Putamen (tissue), 1 donor: ENCODE measurements around the gene DOK7.

ENCODE experiments used
- DNase-seq: peaks from one replicate; pipeline ENCODE4 v3.0.0-alpha.2; 2016; ENCODE audit warnings: low spot score

Gene DOK7

GRCh38 chr4:3462790-3463415, at the start of gene DOK7:
DOK7 (plus strand) TSS chr4:3463306; CDS start chr4:3463376, 70 bp downstream.
- no peak for DNase-seq

GRCh38 chr4:3413675-3414420, 49.3 kb upstream of the DOK7 start:
- DNase-seq, result no peak

- no peak for DNase-seq
Measured at GRCh38 chr4:3414421-3415279, 48.5 kb upstream of the DOK7 start.

GRCh38 chr4:3415471-3416141, 47.5 kb upstream of the DOK7 start:
- DNase-seq, result no peak

- DNase-seq, result no peak
Measured at GRCh38 chr4:3416270-3416669, 46.8 kb upstream of the DOK7 start.

- no peak for DNase-seq
Measured at GRCh38 chr4:3416821-3417221, 46.3 kb upstream of the DOK7 start.

- no peak for DNase-seq
Measured at GRCh38 chr4:3417448-3417847, 45.7 kb upstream of the DOK7 start.

- no peak for DNase-seq
Measured at GRCh38 chr4:3418029-3418762, 44.9 kb upstream of the DOK7 start.

- DNase-seq, result no peak
Measured at GRCh38 chr4:3419836-3420605, 43.1 kb upstream of the DOK7 start.

- no peak for DNase-seq
Measured at GRCh38 chr4:3420606-3420955, 42.5 kb upstream of the DOK7 start.

- no peak for DNase-seq
Measured at GRCh38 chr4:3420956-3421355, 42.1 kb upstream of the DOK7 start.

- no peak for DNase-seq
Measured at GRCh38 chr4:3421470-3421869, 41.6 kb upstream of the DOK7 start.

GRCh38 chr4:3422241-3422801, 40.8 kb upstream of the DOK7 start:
- no peak for DNase-seq

GRCh38 chr4:3422808-3423297, 40.3 kb upstream of the DOK7 start:
- no peak for DNase-seq

- no peak for DNase-seq
Measured at GRCh38 chr4:3423406-3423805, 39.7 kb upstream of the DOK7 start.

- DNase-seq, result no peak
Measured at GRCh38 chr4:3423952-3424351, 39.2 kb upstream of the DOK7 start.

GRCh38 chr4:3424522-3425095, 38.5 kb upstream of the DOK7 start:
- no peak for DNase-seq

GRCh38 chr4:3426465-3427133, 36.5 kb upstream of the DOK7 start:
- no peak for DNase-seq

GRCh38 chr4:3427134-3427476, 36.0 kb upstream of the DOK7 start:
- DNase-seq, result no peak
